GM19397 (cell line): ENCODE results near the gene SPDL1.

Experiments
- ATAC-seq: cut with Tn5 transposase; IDR thresholded peaks from one replicate; pipeline ENCODE4 v1.9.1; 2021; ENCODE audit warnings: mild to moderate bottlenecking, moderate library complexity; ENCODE audit not compliant: unreplicated experiment

SPDL1 gene

DNA sequence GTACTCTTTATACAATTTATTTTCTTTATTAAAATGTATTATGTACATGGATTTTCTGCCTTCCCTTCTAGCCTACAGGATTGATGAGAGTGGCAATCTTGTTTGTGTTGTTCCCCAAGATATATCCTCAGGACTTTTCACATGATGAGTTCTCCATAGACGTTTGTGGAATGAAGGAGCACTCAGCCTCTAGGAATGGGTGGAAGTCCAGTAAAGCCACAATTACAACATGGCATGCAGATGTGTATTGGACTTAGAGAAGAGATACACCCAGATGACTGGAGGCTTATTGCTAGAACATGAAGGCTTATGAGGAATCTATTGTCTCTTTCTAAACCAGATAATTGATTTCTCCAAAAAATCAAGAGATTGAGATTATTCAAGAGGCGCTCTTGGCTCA is 45.3 kb downstream of the SPDL1 start:
- no peak for ATAC-seq

DNA sequence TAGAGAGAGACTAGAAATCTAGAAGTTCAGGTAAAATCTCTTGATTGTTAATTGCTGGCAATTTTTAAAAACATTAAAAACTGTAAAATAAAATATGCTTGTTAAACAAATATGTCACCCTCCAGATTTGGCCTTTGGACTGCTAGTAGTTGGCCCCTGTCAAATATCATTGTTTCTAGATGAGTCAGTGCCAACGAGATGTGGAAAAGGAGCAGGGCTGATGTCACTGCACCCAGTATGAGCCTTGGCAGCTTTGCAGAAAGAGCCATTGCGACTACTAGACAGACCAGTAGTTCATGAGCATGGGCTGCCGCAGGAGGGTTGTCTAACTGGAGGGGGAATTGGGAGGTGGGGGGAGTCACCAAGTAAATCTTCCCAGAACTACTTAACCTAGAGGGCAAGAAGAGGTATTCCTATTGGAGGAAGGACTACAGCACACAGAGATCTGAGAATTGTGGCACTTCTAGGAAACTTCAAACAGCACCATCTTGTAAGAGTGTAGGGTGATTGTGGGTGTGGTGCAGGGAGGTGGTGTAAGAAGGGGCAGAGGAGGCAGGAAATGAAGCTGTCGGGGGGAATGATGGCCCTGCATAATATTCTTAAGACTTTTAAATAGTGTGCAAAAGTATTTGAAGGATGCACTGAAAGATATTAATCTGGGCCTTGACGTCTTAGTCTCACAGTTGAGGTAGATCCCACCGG is 46.4 kb downstream of the SPDL1 start:
- no peak for ATAC-seq

DNA sequence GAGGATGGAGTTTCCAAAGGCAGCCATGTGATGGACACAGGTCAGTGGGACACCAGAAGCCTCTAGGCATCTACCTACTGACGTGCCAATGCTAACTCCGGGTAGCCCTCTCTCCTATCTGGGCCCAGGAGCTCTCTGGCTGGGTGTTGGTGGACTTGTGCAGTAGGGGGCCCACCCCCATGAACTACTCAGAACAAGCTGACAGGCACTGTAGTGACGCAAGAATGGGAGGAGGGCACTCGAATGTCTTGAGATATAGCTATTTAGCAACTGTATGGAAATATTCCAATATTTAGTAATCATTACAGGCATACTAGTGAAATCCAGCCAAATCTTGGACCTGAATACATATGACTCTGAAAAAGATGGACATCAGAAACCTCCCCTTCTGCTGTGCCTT is 47.8 kb downstream of the SPDL1 start:
- ATAC-seq = no peak

DNA sequence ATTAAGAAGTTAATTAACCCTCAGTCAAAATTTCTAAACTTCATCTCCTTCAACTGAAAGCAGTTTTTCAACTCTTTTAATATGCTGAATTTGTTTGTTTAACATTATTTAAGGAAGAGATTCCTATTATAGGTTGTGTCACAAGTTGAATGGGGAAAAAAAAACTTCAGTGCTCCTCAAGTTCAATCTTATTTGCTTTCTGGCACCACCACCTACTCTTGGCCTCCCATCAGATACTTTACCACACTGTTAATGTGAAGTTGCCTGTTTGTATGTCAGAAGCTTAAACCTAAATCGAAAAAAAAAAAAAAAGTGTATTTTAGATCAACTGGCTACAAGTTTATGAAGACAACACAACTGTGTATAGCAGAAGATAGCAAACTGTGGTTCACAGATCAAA is 49.4 kb downstream of the SPDL1 start:
- ATAC-seq = no peak

DNA sequence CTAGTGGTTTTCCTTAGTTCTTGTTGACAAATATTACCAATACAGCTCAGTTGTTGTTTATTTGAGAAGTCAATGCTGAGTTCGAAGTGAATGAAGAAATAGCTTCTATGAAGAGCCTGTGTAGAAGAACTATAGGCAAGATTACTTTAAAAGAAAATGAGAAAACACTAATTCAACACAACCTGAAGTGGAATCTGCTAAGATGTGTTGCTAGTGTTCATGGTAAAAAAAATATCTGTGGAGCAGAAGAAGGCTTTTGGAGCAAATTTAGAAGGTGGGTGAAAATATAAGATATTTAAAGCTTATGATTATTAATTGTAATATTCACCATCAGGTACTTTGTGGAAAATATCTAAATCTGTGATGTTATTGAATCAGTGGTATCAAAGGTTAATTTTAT is 51.0 kb downstream of the SPDL1 start:
- ATAC-seq = no peak

DNA sequence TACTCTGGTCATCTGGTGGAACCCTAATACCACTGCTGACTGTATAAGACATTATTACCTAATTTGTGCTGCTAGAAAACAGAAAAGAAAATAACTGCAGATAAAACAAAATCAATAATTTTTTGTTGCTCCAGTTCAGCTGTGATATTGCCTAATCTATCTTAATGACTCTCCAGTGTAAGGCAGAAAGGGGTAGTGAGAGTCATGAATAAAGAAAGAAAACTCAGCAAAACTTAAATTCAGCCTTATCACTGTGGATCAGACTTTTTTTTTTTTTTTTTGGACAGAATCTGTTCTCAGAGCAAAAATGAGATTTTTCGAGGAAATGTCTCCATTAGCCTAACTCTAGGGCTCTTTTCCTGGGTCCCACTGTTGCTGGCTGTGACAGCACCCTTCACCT is 52.4 kb downstream of the SPDL1 start:
- no peak for ATAC-seq

DNA sequence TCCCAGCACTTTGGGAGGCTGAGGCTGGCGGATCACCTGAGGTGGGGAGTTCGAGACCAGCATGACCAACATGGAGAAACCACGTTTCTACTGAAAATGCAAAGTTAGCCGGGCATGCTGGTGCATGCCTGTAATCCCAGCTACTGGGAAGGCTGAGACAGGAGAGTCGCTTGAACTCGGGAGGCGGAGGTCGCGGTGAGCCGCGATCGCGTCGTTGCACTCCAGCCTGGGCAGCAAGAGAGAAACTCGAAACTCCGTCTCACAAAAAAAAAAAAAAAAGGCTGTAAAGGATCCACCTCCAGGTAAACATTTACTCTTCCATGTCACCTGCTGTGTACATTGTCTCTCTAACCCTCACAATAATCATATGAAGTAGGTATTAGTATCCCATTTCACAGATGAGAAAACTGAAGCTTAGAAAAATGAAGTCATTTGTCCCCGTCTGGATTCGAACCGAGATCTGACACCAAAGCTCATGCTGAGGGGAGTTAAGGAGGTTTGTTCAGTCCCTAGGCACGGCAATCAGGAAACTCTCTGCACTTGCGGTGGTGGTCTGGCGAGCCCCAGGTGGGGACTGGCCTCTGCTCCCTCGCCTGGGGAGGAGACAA is 53.0 kb downstream of the SPDL1 start:
- no peak for ATAC-seq

DNA sequence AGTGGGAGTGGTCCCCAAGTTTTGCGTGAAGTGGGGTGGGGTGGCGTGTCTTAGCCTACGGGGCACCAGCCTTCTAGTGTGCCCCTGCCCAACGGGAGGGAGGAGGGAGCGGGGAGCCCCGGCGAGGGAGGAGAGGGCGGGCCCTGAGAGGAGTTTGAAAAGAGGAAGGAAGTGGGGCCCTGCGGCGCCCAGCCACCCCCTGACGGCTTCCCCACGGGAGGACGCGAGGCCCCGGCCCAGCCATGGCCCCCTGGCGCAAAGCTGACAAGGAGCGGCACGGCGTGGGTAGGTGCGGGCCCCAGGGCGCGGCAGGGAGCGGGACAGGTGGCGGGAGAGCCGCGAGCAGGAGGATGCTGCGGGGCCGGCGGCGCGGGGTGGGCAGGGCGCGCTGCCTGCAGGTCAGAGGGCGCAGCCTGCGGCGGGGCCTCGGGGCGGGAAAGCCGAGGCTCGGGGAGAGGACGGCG is 53.5 kb downstream of the SPDL1 start, which contains the start of gene DOCK2:
Gene DOCK2 (plus strand): TSS at position 191 of the 464 bp plus-strand sequence. CDS start 52 bp downstream, at position 243.
- ATAC-seq = peak; percentile 90

DNA sequence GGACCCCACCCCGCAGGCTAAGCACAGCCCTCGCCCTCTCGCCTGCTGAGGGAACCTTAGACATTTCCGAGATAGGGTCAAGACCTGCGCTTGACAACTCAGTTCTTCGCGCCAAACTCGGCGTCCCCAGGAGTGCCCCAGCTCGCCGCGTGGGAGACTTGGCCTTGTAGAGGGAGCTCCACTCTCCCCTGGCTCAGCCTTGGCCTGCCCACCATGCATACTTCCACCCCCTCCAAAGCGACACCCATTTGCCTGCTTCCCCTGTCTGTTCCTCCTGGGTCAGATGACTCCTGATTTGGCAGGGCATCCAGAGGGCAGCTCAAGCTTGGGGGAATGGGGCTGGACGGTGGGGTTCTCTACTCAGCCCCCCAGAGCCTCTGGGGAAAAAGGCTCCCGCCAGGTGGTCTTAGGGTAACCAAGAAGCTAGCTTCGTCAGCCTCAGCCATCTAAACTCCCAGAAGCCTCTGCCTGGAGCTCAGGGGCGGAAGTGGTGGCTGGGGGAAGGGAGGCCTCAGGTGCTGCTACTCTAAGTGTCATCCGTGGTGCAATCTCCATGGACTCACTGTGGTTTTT is 54.1 kb downstream of the SPDL1 start:
- peak; percentile 52 for ATAC-seq

DNA sequence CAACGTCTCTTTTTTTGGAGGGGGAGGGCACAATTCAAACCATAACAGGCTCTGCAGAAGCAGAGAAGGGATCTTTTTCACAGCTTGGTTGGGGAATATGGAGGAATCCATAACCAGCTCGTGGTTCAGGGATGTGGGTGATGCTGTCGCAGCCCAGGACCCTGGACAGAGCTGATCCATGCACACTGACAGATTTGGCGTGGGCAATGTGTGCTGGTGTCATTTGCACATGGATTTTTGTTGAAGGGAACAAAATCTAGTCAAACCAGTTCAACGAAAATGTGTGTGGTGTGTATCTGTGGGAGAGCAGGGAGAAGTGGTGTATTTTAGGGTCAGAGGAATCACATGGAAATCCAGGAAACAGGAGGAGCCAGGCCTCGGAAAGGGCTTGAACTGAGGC is 57.7 kb downstream of the SPDL1 start:
- no peak for ATAC-seq

DNA sequence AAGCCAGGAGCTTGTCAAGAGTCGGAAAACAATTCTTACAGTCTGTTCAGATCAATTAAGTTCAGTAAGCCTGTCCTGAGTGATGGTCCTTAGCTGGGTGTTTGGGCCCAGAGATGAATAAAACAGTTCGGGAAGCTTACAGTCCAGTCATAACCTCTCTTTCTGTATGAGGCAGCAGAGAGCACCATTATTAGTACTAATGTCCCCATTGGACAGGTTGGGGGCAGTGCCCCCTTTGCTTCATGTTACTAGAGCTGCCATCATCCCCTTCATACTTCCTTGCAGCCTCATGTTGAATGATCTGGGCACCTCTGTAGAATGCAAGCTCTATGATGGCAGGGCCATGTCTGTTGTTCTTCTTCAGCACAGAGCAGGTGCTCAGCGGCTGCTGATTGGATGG is 63.3 kb downstream of the SPDL1 start:
- no peak for ATAC-seq

DNA sequence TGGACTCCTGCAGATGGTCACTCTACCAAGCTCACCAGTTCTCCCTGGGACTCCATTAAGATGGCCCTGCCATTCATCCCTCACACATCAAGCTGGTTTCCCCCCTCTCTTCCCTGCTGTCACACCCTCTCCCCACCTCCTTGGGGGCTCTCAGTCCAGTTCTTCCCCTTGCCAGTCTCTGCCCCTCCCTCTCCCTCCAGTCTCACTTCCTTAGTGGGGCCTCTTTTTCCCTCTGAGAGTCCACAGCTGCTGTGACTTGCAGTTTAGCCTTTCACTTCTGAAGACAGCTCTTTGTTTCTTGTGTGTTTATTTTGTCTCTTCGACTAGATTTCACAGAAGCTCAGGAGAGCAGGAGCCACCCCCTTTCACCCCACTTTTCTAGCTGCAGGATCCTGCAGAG is 64.0 kb downstream of the SPDL1 start:
- ATAC-seq = peak; percentile 37

DNA sequence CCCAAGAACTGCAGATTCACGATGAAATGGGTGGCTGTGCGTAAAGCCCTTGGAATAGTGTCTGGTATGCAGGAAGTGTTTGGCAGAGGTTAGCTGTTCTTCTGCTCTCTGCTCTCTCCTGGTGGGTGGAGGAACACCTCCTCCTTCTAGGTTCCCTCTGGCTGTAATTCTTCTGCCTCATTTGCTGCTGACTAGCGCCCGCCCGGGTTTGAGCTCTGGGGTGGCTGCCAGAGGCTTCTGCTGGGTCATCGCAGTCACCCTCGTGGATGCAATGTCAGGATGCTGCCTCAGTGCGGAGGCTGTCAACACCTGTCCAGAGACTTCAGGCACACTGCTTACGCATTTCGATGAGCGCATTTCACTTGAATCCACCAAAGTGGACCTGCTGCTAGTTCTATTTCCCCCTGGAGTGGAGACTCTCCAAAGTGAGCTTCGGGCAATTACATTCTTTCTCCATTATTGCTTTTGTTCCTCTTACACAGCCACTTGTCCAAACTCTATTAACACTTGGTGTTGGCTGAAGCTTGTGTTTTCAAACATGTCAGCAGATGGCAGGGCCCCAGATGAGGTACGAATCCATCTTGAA is 65.2 kb downstream of the SPDL1 start:
- no peak for ATAC-seq

DNA sequence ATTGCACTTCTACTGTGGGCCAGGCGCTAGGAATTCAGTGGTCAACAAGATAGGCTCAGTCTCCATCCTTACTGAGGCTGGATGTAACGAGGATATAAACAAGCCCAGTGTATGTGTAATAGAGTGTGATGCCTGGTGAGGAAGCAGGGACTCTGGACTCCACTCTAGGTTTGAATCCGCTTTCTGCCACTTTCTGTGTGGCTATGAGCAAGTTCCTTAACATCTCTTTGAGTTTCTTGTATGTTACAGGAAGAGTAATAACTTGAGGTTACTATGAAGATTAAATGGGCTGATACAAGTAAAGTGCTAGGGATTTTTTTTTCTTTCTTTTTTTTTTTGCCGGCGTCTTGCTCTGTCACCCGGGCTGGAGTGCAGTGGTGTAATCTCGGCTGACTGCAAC is 65.9 kb downstream of the SPDL1 start:
- ATAC-seq = no peak

DNA sequence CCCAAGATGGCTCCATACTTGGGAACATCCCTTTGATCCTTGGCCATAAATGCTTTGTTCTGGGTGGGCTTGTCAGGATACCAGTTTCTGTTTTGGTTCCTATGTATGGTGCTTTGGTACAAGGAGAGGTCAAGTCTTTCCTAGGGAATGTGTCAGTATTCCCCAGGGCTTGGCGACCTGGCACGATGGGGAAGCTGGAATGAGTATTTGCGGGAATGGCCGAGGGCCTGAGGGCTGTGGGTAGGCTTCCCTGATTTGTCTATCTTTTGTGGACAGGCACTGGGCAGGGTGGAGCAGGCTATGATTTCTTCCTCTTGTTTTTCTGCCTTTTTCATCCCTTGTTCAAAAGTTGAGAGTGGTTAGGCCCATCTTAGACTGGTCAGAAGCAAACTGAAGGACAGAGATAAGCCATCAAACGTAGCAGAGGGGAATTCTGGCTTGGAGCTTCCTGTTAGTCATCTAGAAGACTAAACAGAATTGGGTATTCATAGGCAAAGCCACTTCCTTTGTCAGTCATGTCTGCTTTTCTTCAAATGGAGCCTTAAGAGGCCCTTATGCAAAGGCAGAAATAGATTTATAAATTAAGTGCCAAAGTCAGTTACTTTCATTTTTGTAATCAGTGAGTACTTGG is 67.2 kb downstream of the SPDL1 start:
- peak; percentile 42 for ATAC-seq

DNA sequence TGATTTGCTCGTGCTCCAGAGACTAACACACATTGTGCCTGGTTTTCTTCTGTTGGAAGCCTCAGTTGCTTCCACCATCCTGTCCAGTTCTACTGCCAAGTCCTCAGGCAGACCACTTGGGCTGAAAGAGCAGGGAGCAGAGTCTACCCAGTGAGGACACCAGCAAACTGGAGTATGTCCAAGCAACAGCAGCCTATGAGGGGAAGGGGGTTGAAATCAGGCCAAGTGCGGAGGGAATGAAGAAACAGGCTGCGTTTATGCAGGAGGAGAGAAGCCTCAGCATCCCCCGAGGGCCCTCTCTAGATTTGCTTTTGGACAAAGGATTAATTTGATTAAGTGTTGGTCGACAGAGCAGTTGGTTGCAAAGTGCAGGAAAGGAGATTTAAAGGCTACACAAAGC is 68.0 kb downstream of the SPDL1 start:
- ATAC-seq = no peak

DNA sequence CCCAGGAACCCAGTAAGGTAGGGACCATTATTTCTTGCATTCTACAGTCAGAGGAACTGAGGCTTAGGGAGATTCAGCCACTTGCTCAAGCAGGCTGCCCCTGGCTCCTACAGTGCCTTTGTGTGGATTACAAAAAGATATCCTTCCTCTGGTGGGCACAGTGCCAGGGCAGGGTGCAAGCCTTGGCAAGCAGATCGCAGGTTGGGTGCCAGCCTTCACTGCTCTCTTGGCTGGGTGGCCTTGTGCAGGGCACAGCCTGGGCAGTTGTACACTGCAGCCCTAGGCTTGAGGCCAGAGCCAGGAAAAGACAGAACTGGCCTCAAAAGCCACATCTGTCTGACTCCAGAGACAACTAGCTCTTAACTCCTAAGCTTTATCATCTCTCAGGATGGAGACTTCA is 68.5 kb downstream of the SPDL1 start:
- ATAC-seq = no peak

DNA sequence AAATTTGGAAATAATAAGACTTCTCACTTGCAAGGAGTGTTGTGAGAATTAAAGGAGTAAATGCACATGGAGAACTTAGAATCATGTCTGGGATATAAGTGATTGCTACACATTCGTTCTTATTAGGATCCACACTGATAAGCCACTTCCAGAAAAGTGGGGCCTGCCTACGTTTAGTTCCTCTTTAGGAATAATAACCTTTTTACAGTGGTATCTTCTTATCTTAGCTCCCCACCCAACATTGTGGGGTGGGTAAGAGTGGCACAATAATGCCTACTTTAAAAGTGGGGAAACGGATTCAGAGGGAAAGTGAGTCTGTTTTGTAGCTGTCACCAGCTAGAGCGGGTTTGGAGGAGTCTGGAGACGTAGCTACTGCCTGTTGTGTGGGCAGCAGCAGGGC is 69.5 kb downstream of the SPDL1 start:
- no peak for ATAC-seq
